Measurements from ENCODE around the gene GPR149. TPM values are rescaled to one million over a fixed set of nuclear protein-coding genes. Genes with fewer than 3 reads are reported as not detected.
A peak's percentile ranks its signal among the peaks of the same experiment; 100 is the strongest.

GPR149 gene
- total RNA-seq, 1 experiment from 2014 or later = not detected

GRCh38 chr3:154334973-154335420 lies 95.0 kb downstream of the GPR149 start:
- TF ChIP-seq SIN3A (IDR thresholded peaks at IDR 0.05; ENCODE audit: low read depth) = no peak
- no peak for TF ChIP-seq SP1 (IDR thresholded peaks at IDR 0.05; ENCODE audit: low read depth)
- no peak for TF ChIP-seq ZNF274 (IDR thresholded peaks at IDR 0.05; ENCODE audit: low read depth, low read length)
- TF ChIP-seq ZFX (IDR thresholded peaks at IDR 0.05) = no peak
- TF ChIP-seq FOSL1 (IDR thresholded peaks at IDR 0.05; ENCODE audit: low read depth) = no peak
- TF ChIP-seq CEBPB (IDR thresholded peaks at IDR 0.05; ENCODE audit: low read depth) = no peak
- no peak for TF ChIP-seq CBX3 (IDR thresholded peaks at IDR 0.05; ENCODE audit: low read depth)
- TF ChIP-seq EZH2 (IDR thresholded peaks at IDR 0.05) = no peak
- TF ChIP-seq JUND (IDR thresholded peaks at IDR 0.05) = no peak
- peak; percentile 68 for TF ChIP-seq RAD21 (IDR thresholded peaks at IDR 0.05; ENCODE audit: low read depth)
- peak; percentile 42 to 53 (median 49); a peak in 5 of 6 replicates for TF ChIP-seq CTCF (IDR thresholded peaks at IDR 0.05 in 2 of 3, conservative IDR thresholded peaks at IDR 0.05 in 1 of 3; ENCODE audit: borderline replicate concordance in 1 of 3, insufficient read depth in 1 of 3, low read depth in 2 of 3, low read length in 2 of 3)
- no peaks in the 10 kb centered on the region for H3K27me3 ChIP-seq (ENCODE audit: insufficient read depth, low read length)
- no peaks in the 10 kb centered on the region for H3K9me3 ChIP-seq (ENCODE audit: control insufficient read depth in 1 of 2, insufficient read depth in 1 of 2, low read depth in 1 of 2, low read length in 2 of 2)
- peak overlapping the region; percentile 1 for H2AFZ ChIP-seq (ENCODE audit: low read depth, low read length, poor library complexity, severe bottlenecking)
- ChIA-PET CTCF (no interaction called here), RAD21 (ENCODE audit: low non-redundant PET in 1 of 2, low total read pairs in 2 of 2, uncharacterized antibody in 2 of 2, unreplicated experiment in 2 of 2) (no interaction called here), POLR2A (no interaction called here)
- intact Hi-C loops (cut with micrococcal nuclease) = loop anchor here (5.0 kb wide), 2 partner anchors 412 to 987 kb away; no protein-coding TSS in a partner anchor
- H3K4me3 ChIP-seq (replicated peaks in 1 of 2; ENCODE audit: low read depth in 1 of 2, low read length in 2 of 2) = no peak overlapping the region
- ATAC-seq (peak; percentile 59; the same call in 1 of the 2 replicates), DNase-seq (ENCODE audit: low read depth, low spot score) (no peak)
- no TSS peak for BruUV-seq (replicated peaks)
- no peaks in the 10 kb centered on the region for H3K79me2 ChIP-seq (ENCODE audit: insufficient read depth, low read length)
- H3K36me3 ChIP-seq (ENCODE audit: control insufficient read depth in 1 of 2, insufficient read depth in 2 of 2, low read length in 2 of 2) = no peaks in the 10 kb centered on the region
- no peak overlapping the region for H3K4me2 ChIP-seq (ENCODE audit: low read length)
- H3K4me1 ChIP-seq (ENCODE audit: control insufficient read depth in 1 of 2, insufficient read depth in 2 of 2, low read length in 2 of 2) = no peaks in the 10 kb centered on the region
- H3K27ac ChIP-seq (ENCODE audit: low read depth, low read length) = no peak overlapping the region
- H3K9ac ChIP-seq (ENCODE audit: low read length) = no peak overlapping the region
- no peaks in the 10 kb centered on the region for H4K20me1 ChIP-seq (ENCODE audit: insufficient read depth)
- H3K9me2 ChIP-seq (ENCODE audit: insufficient read depth) = no peaks in the 10 kb centered on the region
